Measurements from ENCODE around the gene ALG1.
A peak's percentile ranks its signal among the peaks of the same experiment; 100 is the strongest.
"Not testable (repeated sequence)": the region's sequence is repeated elsewhere in the genome, so short reads cannot be mapped to it uniquely, and the experiment has no call there.

Gene ALG1

DNA sequence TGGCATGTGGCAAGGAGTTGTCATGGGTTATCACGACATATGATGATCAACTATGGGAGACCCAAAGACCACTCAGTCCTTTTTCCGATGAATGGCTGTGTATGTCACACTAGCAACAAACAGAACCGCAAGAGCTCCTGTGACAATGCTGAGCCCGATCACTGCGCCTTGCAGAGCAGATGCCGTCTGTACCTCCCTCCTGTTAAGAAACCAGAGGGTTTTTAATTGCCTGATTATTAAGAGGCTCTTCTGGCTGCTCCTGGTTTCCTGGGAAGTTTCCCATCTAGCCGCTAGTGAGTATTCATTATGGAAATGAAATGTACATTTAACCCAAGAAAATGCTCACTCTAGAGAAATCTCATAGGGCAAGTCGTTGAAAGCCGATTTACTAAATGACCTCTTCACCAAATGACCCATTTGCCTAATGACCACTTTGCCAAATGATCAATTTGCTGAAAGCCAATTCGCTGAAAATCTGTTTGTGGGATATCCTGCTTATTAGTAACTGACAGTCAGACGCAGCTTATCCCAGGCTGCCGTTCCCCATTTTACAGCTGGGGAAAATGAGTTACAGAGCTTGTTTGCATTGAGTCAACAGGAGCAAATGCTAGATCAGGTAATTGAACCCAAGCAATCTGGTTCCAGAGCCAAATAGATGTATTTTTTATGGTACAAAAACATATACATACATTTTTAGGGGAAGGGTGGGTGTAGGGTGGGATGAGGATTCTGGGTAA lies 31.8 kb downstream of the ALG1 start:
- not testable (repeated sequence) for DNase-seq

- not testable (repeated sequence) for DNase-seq
Measured at GRCh38 chr16:5105039-5105438, 33.4 kb downstream of the ALG1 start.

DNA sequence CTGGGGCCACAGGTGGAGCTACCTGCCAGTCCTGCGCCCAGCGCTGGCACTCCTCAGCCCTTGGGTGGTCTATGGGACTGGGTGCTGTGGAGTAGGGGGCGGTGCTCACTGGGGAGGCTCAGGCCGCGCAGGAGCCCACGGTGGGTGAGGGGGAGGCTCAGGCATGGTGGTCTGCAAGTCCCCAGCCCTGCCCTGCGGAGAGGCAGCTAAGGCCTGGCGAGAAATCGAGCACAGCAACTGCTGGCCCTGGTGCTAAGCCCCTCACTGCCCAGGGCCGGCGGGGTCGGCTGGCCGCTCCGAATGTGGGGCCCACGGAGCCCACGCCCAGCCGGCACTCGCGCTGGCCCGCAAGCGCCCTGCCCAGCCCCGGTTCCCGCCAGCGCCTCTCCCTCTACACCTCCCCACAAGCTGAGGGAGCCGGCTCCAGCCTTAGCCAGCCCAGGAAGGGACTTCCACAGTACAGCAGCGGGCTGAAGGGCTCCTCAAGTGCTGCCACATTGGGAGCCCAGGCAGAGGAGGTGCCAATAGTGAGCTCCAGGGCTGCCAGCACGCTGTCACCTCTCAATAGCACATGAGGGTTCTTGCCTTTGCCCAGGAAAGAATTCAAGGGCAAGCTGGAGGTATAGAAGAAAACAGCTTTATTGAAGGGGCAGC lies 37.0 kb downstream of the ALG1 start:
- no peak for DNase-seq

- DNase-seq: not testable (repeated sequence)
Measured at GRCh38 chr16:5110933-5111332, 39.3 kb downstream of the ALG1 start.

- not testable (repeated sequence) for DNase-seq
Measured at GRCh38 chr16:5116780-5117295, 45.2 kb downstream of the ALG1 start.

- peak; percentile 4 to 8 for DNase-seq
Measured at GRCh38 chr16:5117300-5118087, 45.9 kb downstream of the ALG1 start.

DNA sequence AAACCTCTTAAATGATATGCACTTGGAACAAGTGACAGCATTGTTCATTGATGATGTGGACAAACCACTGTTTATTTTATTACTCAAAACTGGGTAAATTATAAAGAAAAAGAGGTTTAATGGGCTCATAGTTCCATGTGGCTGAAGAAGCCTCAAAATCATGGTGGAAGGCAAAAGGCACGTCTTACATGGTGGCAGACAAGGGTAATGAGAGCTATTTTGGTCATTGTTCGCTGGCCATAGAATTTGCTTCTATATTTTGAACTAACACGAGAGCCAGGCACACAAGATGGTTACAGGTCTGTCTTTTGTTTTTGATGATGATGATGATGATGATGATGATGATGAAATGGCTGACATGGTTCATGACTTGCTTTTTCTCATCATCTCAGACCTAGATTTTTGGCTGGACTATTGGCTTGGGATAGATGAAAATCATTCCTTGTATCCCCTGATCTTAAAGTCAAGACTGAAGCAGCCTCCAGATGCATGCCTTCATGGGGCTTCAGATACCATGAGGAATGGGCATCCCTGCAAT lies 59.9 kb downstream of the ALG1 start:
- not testable (repeated sequence) for DNase-seq

DNA sequence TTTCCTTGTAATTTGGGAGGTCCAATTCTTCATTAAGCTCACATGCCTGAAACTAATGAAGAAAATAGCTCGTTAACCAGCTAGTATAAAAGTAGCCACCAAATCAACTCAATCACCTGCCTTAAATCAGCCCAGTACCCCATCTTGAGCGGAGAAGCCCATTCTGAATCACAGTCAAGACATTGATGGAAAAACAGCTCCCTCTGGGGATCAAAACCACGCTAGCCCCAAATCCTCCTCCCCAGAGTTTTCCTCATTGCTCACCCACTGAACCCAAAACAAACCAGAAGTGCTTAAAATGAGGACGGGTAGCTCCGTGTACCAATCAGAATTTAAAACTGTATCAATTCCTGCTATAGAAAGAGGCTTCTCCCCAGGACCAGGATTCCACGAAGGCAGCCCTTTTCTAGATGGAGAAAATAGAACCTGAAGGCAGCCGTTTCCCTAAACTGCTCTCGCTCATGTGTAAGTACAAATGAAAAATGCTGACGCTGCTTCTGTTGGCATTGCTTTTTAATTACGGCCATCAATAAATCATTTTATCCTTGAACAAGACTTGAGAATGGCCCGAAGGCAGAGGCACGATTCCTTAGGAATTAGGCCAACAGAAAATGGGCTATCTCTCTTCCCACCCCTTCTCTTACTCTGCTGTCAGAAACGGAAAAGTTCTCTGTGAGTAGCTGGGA lies 61.4 kb downstream of the ALG1 start:
- DNase-seq: not testable (repeated sequence)

DNA sequence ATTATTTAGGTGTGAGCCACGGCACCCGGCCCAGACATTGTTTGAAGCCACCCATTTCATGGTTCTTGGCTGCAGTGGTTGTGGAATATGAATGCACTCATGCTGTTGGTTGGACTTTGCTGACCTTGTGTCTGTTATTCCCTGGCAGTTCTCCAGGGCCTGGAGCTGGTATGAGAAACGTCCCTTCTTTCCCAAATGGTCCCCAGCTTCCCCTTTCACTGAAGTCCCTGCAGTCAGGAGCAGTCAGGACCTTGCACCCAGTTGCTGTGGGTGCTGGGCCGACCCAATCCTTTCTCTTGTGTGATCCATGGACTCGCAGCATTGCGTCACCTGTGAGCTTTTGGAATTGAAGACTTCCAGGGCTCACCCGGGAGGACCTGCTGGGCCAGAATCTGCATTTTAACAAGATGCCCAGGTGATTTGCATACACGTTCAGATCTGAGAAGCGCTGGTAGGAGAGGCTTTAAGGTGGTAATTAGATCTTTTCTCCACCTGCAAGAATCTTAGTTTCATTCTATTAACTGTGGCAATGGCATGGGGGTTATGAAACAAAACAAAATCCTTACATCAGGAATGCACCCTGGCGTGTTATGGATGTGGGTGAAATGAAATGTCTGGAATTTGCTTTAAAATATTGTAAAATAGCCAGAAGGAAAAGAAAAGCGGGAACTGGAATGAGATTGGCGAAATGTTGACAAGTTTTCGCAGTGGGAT lies 63.3 kb downstream of the ALG1 start:
- not testable (repeated sequence) for DNase-seq

Measured in activated CD4-positive, alpha-beta T cell treated with anti-CD3 and anti-CD28 coated beads, Interleukin-2, amount 50 U/mL, for 4 hours (primary cell).